B cell (primary cell): ENCODE measurements around the gene FAM114A2.

ENCODE experiments used
- CTCF ChIP-seq: fragments of 200-600 bp; IDR thresholded peaks from one replicate; pipeline ENCODE4 v1.8.0; 2022; ENCODE audit warnings: antibody characterized with exemption, mild to moderate bottlenecking
- EZH2 ChIP-seq: IDR thresholded peaks from 2 replicates; pipeline ENCODE4 v1.6.1; 2012; ENCODE audit warnings: borderline replicate concordance, low read depth, mild to moderate bottlenecking, moderate library complexity, low read length; ENCODE audit not compliant: insufficient read depth, poor library complexity, severe bottlenecking

- TF ChIP-seq CTCF = no peak
- no peak for TF ChIP-seq EZH2
Observed at GRCh38 chr5:153998010-153998409, 40.7 kb downstream of the FAM114A2 start.
